HEK293 (cell line): ENCODE data around the gene KIF25.

Experiments
- PATZ1 ChIP-seq: fragments of 450-650 bp; formaldehyde crosslinking; IDR thresholded peaks from 2 replicates; pipeline ENCODE4 v1.5.1; 2016; ENCODE audit warnings: missing biosample characterization, missing genetic modification characterization
- ZNF423 ChIP-seq: fragments of 450-650 bp; formaldehyde crosslinking; IDR thresholded peaks from 2 replicates; pipeline ENCODE4 v1.5.1; 2016; ENCODE audit warnings: missing biosample characterization, missing genetic modification characterization
- ZNF488 ChIP-seq: fragments of 450-650 bp; formaldehyde crosslinking; IDR thresholded peaks from 2 replicates; pipeline ENCODE4 v1.5.1; 2016; ENCODE audit warnings: missing biosample characterization, missing genetic modification characterization
- TF ChIP-seq, protein P1 (sequence below): fragments of 450-650 bp; formaldehyde crosslinking; IDR thresholded peaks from 2 replicates; pipeline ENCODE4 v1.5.1; 2016; ENCODE audit warnings: missing biosample characterization, missing genetic modification characterization

- TF ChIP-seq, protein P1, sequence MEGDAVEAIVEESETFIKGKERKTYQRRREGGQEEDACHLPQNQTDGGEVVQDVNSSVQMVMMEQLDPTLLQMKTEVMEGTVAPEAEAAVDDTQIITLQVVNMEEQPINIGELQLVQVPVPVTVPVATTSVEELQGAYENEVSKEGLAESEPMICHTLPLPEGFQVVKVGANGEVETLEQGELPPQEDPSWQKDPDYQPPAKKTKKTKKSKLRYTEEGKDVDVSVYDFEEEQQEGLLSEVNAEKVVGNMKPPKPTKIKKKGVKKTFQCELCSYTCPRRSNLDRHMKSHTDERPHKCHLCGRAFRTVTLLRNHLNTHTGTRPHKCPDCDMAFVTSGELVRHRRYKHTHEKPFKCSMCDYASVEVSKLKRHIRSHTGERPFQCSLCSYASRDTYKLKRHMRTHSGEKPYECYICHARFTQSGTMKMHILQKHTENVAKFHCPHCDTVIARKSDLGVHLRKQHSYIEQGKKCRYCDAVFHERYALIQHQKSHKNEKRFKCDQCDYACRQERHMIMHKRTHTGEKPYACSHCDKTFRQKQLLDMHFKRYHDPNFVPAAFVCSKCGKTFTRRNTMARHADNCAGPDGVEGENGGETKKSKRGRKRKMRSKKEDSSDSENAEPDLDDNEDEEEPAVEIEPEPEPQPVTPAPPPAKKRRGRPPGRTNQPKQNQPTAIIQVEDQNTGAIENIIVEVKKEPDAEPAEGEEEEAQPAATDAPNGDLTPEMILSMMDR: no peak
- TF ChIP-seq ZNF423 (no peak), ZNF488 (no peak), PATZ1 (tag by site-specific recombination) (no peak)
Observed at GRCh38 chr6:167953551-167953950, 43.9 kb upstream of the KIF25 start.
